HFFc6 (cell line): Measurements from ENCODE around the gene CAMKV. TPM values are rescaled to one million over a fixed set of nuclear protein-coding genes. Genes with fewer than 3 reads are reported as not detected.

Experiments used
- DNase-seq: peaks from one replicate; pipeline ENCODE4 v3.0.0-alpha.2; 2018
- H3K27ac Mint-ChIP-seq: 2 replicates; pipeline ENCODE4 v1.8.0; 2020; ENCODE audit warnings: mild to moderate bottlenecking, mixed read lengths
- H3K27me3 Mint-ChIP-seq: 2 replicates; pipeline ENCODE4 v1.8.0; 2021; ENCODE audit warnings: mild to moderate bottlenecking, moderate library complexity, mixed read lengths; ENCODE audit not compliant: insufficient read depth
- H3K36me3 Mint-ChIP-seq: 2 replicates; pipeline ENCODE4 v1.8.0; 2021; ENCODE audit warnings: low read depth, mixed read lengths
- H3K4me1 Mint-ChIP-seq: 2 replicates; pipeline ENCODE4 v1.8.0; 2020; ENCODE audit warnings: low read depth, mixed read lengths
- H3K4me3 Mint-ChIP-seq: 2 replicates; pipeline ENCODE4 v1.8.0; 2020; ENCODE audit warnings: mild to moderate bottlenecking, moderate library complexity, mixed read lengths
- H3K9me3 Mint-ChIP-seq: 2 replicates; pipeline ENCODE4 v1.8.0; 2020; ENCODE audit warnings: mild to moderate bottlenecking, mixed read lengths
- CTCF ChIP-seq: fragments of 200-600 bp; sonication (generic); IDR thresholded peaks from 2 replicates; pipeline ENCODE4 v1.5.0; 2021; ENCODE audit warnings: antibody characterized with exemption, mild to moderate bottlenecking
- total RNA-seq, 6 experiments: library from RNA; stranded (reverse); fragmentation: NEBNext Ultra II Directional; extraction: Animal tissue kit (Norgen Biotek cat#: 25700); gene quantifications; 2 replicates in 1 of 6; 3 replicates in 5 of 6; pipeline ENCODE4 v1.2.3, GENCODE V29; 2021

Gene CAMKV
- total RNA-seq, 6 experiments from 2014 or later = not detected

GRCh38 chr3:49864505-49864904, 5.2 kb downstream of the CAMKV start:
- Mint-ChIP-seq H3K4me3 (no peak overlapping the region), H3K36me3 (no peaks in the 10 kb centered on the region), H3K9me3 (no peaks in the 10 kb centered on the region), H3K27me3 (peaks cover 23% of the 10 kb centered on the region), H3K27ac (no peak overlapping the region), H3K4me1 (no peaks in the 10 kb centered on the region)
- DNase-seq = no peak
- TF ChIP-seq CTCF = no peak

DNA sequence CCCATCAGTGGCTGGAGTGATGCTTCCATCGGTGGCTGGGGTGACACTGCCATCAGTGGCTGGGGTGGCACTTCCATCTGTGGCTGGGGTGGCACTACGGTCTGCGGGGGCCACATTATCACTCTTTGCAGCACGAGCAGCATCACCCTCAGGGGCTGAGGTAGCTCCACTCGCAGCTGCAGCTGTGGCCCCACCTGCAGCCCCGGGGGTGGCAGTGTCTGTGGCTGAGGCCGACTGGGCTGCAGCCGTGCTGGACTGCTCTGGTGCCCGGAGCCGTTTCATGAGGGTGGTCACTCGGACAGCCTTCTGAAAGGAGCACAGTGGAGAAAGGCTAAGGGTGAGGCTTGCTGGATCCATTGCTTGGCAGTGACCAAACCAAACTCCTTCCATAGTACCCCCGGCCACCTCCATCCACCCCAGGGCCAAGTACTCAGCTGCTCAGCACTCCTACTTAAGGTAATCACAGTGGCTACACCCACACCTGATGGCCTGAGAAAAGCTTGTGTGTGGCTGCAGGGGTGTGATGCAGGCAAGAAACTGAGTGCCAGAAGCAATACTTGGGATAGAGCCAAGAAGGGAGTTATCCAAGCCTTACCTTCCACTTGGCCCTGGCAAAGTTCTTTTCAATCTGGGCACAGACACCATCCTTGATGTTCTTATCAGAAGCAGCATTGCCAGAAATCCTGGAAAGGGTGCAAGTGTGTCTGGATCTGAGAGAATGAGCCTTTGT, 10.0 kb downstream of the CAMKV start:
- no peak overlapping the region for H3K4me3 Mint-ChIP-seq
- no peak overlapping the region for H3K27ac Mint-ChIP-seq
- no peak for DNase-seq

DNA sequence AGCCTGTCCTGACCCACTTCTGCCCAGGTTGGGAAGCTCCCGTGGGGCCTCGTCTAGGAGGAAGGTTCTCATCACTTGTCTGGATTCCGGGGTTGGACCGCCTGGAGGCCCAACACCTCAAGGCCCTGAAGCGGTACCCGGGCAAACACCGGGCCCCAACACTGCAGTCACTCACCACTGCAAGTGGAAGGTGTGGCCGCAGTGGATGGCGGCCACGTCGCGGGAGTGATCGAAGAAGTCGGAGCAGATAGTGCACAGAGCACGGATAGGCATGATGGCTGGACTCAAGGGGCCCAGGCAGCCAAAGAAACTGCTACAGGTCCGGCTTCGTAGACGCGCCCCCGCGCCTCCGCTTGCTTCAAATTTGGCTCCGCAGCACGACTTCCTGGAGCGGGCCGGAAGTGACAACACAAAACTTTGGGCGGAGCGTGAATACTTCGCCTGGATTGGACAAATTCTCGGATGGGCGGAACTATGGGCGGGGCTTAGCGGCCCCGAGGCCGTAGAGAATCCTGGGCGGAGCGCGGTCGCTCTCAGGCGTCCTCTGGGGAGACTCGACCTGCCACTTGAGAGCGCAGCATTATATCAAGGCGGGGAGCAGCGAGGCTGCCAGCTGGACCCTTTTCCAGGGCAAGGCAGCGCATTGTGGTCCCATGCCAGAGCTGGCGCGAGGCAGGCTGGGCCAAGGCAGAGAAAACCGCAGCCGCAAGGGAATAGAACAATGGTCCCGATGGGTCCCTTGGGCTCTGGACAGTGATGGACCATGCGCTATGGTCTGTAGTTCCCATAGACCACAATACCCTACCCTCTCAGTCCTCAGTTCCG, 13.3 kb downstream of the CAMKV start, which contains the start of gene TRAIP:
Gene TRAIP (minus strand): TSS at position 384 of the 825 bp plus-strand sequence. CDS start 111 bp downstream, at position 273.
- Mint-ChIP-seq H3K27me3 (no peaks in the 10 kb centered on the region; the same call in 1 of the 2 replicates), H3K36me3 (no peaks in the 10 kb centered on the region), H3K4me3 (peak within 1 kb of the TSS; percentile 97), H3K4me1 (peaks cover 12% of the 10 kb centered on the region), H3K9me3 (no peaks in the 10 kb centered on the region), H3K27ac (peak within 1 kb of the TSS; percentile 85)
- peak; percentile 90 for DNase-seq
- TF ChIP-seq CTCF = peak; percentile 10; the same call in 1 of the 2 replicates

More for the DNA sequence above, 10.0 kb downstream of the CAMKV start:
- Mint-ChIP-seq H3K4me1 (peaks cover 7% of the 10 kb centered on the region), H3K27me3 (peaks cover 10% of the 10 kb centered on the region), H3K36me3 (no peaks in the 10 kb centered on the region), H3K9me3 (no peaks in the 10 kb centered on the region)
- no peak for TF ChIP-seq CTCF

GRCh38 chr3:49855662-49856061, 14.0 kb downstream of the CAMKV start:
- DNase-seq = no peak
- H3K27ac Mint-ChIP-seq = peak overlapping the region; percentile 85
- H3K36me3 Mint-ChIP-seq = no peaks in the 10 kb centered on the region
- H3K4me1 Mint-ChIP-seq = peaks cover 12% of the 10 kb centered on the region
- TF ChIP-seq CTCF = no peak
- peak overlapping the region; percentile 97 for H3K4me3 Mint-ChIP-seq
- no peaks in the 10 kb centered on the region; the same call in 1 of the 2 replicates for H3K27me3 Mint-ChIP-seq
- H3K9me3 Mint-ChIP-seq = no peaks in the 10 kb centered on the region

DNA sequence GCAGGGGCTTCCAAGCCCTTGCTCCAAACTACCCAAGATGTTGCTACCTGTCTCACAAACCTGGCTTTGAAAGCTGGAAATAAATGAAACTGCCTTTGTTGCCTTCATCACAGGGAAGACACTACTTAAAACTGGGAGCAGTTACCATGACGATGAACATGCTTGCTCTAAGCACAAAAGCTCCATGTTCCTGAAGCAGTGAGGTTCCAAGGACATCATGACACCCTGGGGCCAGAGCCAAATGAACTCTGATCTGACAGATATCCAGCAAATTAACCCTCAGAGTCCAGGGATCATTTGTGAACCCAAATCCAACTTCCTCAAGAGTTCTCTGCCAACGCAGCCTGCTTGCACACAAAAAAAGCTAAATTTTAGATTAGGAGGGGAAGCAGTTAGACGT, 24.0 kb downstream of the CAMKV start:
- no peaks in the 10 kb centered on the region; the same call in 1 of the 2 replicates for H3K27me3 Mint-ChIP-seq
- no peak overlapping the region for H3K4me3 Mint-ChIP-seq
- no peak for DNase-seq
- no peak overlapping the region for H3K27ac Mint-ChIP-seq
- no peaks in the 10 kb centered on the region for H3K36me3 Mint-ChIP-seq
- H3K9me3 Mint-ChIP-seq = no peaks in the 10 kb centered on the region
- TF ChIP-seq CTCF = no peak
- H3K4me1 Mint-ChIP-seq = peaks cover 17% of the 10 kb centered on the region
